K562 (cell line): ENCODE measurements around the gene EN2. TPM values are rescaled to one million over a fixed set of nuclear protein-coding genes. Genes with fewer than 3 reads are reported as not detected.

Experiments used
- BHLHE40 ChIP-seq: IDR thresholded peaks from 2 replicates; pipeline ENCODE4 v1.6.1; 2011; ENCODE audit warnings: low read length, improper control_type of control experiment
- GABPA ChIP-seq: fragments of 200-800 bp; sonication (Bioruptor generic); conservative IDR thresholded peaks from 2 replicates; pipeline ENCODE4 v1.6.1; 2016; ENCODE audit warnings: low read depth, missing genetic modification characterization, missing compliant biosample characterization
- GTF2F1 ChIP-seq: IDR thresholded peaks from 2 replicates; pipeline ENCODE4 v1.6.1; 2011; ENCODE audit warnings: low read depth, low read length, improper control_type of control experiment
- SRF ChIP-seq, 2 experiments: fragments of 250-450, 450-650 bp in 1 of 2; sonication (Bioruptor Pico) in 1 of 2; sonication (generic) in 1 of 2; formaldehyde crosslinking; IDR thresholded peaks; 2 replicates each; pipeline versions ENCODE4 v1.5.0 to v1.5.1; 2020 to 2022; ENCODE audit warnings: mild to moderate bottlenecking in 1 of 2, missing genetic modification reagents in 1 of 2
- TCF15 ChIP-seq: fragments of 250-450 bp; sonication (Bioruptor Pico); IDR thresholded peaks from 2 replicates; pipeline ENCODE4 v1.8.0; 2022; ENCODE audit warnings: moderate library complexity, mild to moderate bottlenecking, inconsistent platforms
- USF2 ChIP-seq: sonication (generic); formaldehyde crosslinking; IDR thresholded peaks from 2 replicates; pipeline ENCODE4 v1.5.0; 2020; ENCODE audit warnings: missing genetic modification reagents
- ZNF121 ChIP-seq: sonication (generic); formaldehyde crosslinking; conservative IDR thresholded peaks from 2 replicates; pipeline ENCODE4 v1.8.0; 2022; ENCODE audit warnings: missing genetic modification reagents
- ZNF347 ChIP-seq: fragments of 450-650 bp; formaldehyde crosslinking; IDR thresholded peaks from 2 replicates; pipeline ENCODE4 v1.4.0; 2020; ENCODE audit warnings: low read depth, mild to moderate bottlenecking, moderate library complexity
- polyA plus RNA-seq, 8 experiments: library from polyadenylated mRNA; depleted of rRNA in 4 of 8; stranded (reverse) in 5 of 8; unstranded in 3 of 8; fragments of >200 nt; fragmentation: Nextera tagmentation in 2 of 8; fragmentation: Illumina TruSeq in 1 of 8; extraction: Ambion mirVana in 2 of 8; extraction: Trizol in 1 of 8; gene quantifications; 2 replicates each; pipeline versions ENCODE4 v1.2.1 to v1.2.3, GENCODE V29; 2011 to 2014; ENCODE audit warnings: inconsistent platforms in 1 of 8, missing spikeins in 1 of 8
- total RNA-seq, 7 experiments: library from RNA; depleted of rRNA in 6 of 7; stranded (reverse); fragments of >200 nt in 6 of 7; fragmentation: Illumina TruSeq in 2 of 7; extraction: Trizol in 2 of 7; gene quantifications; 2 replicates each; pipeline versions ENCODE4 v1.2.1 to v1.2.3, GENCODE V29; 2011 to 2021; ENCODE audit warnings: low replicate concordance in 1 of 7
- TF ChIP-seq, protein P1 (sequence below): fragments of 250-450 bp; sonication (Bioruptor Pico); IDR thresholded peaks from 2 replicates; pipeline ENCODE4 v1.8.0; 2021; ENCODE audit warnings: moderate library complexity, mild to moderate bottlenecking, inconsistent platforms

Gene EN2
- total and polyA plus RNA-seq, 9 of the 15 experiments (the other 6 are each of a cell fraction or from before 2014, with no cell fraction given), result 0.04 TPM; not detected in 7

DNA sequence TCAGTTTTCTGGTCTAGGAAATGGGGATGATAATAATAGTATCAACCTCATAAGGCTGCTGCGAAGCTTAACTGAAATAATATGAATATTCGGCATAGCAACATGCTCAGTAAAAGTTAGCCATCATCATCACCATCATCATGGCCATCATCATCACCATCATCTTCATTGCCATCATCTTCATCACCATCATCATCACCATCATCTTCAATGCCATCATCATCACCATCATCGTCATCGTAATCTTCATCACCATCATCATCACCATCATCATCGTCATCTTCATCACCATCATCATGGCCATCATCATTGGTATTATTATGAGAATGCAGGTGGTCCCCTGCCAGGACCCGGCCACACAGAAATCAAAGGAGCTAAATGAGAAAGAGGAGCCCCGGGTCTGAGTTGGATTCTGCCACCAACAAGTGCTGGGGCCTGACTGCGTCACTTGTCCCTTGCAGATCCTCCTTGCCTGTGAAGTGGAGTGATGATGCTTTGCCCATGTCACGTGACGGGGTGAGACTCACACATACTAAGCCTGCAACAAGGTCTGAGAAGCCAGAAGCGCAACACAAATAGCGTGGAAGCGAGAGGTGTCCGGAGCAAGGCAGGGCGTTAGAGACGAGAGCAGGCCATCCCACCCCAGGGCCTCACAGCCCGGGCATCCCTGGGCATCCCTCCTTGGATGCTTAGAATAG, 46.1 kb upstream of the EN2 start (continued):
- TF ChIP-seq ZNF121 (CRISPR knock-in tag), result no peak
- TF ChIP-seq SRF (CRISPR knock-in tag; IDR thresholded peaks at IDR 0.05), result no peak
- TF ChIP-seq ZNF347 (CRISPR knock-in tag), result no peak
- TF ChIP-seq GTF2F1, result peak; percentile 36; the same call in 1 of the 2 replicates
- TF ChIP-seq, protein P1, sequence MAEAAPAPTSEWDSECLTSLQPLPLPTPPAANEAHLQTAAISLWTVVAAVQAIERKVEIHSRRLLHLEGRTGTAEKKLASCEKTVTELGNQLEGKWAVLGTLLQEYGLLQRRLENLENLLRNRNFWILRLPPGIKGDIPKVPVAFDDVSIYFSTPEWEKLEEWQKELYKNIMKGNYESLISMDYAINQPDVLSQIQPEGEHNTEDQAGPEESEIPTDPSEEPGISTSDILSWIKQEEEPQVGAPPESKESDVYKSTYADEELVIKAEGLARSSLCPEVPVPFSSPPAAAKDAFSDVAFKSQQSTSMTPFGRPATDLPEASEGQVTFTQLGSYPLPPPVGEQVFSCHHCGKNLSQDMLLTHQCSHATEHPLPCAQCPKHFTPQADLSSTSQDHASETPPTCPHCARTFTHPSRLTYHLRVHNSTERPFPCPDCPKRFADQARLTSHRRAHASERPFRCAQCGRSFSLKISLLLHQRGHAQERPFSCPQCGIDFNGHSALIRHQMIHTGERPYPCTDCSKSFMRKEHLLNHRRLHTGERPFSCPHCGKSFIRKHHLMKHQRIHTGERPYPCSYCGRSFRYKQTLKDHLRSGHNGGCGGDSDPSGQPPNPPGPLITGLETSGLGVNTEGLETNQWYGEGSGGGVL (CRISPR knock-in tag), result no peak
- no peak for TF ChIP-seq TCF15 (CRISPR knock-in tag)
- TF ChIP-seq BHLHE40, result 0 out of 2 replicates have a peak, but pooled peaks have one; percentile 11
- TF ChIP-seq USF2 (CRISPR knock-in tag), result peak; percentile 80
- no peak for TF ChIP-seq GABPA (tag)
